NB4 (cell line): ENCODE measurements around the gene VAMP2.
A peak's percentile ranks its signal among the peaks of the same experiment; 100 is the strongest.

ENCODE experiments used
- DNase-seq: peaks from one replicate; pipeline ENCODE4 v3.0.0; 2010; ENCODE audit warnings: low read depth
- H3K4me3 ChIP-seq: one replicate; pipeline ENCODE4 v1.5.1; 2011; ENCODE audit warnings: mild to moderate bottlenecking, low read depth, low read length, moderate library complexity
- CTCF ChIP-seq: IDR thresholded peaks from one replicate; pipeline ENCODE4 v1.5.1; 2012; ENCODE audit warnings: low read depth, low read length
- MAX ChIP-seq: IDR thresholded peaks from 2 replicates; pipeline ENCODE4 v1.6.1; 2011; ENCODE audit warnings: low read depth, low read length
- MYC ChIP-seq: IDR thresholded peaks from 2 replicates; pipeline ENCODE4 v1.6.1; 2011; ENCODE audit warnings: low read depth, low read length
- POLR2A ChIP-seq: IDR thresholded peaks from 2 replicates; pipeline ENCODE4 v1.6.1; 2011; ENCODE audit warnings: mild to moderate bottlenecking; ENCODE audit not compliant: insufficient read length; ENCODE audit errors: extremely low read depth

The VAMP2 gene

DNA sequence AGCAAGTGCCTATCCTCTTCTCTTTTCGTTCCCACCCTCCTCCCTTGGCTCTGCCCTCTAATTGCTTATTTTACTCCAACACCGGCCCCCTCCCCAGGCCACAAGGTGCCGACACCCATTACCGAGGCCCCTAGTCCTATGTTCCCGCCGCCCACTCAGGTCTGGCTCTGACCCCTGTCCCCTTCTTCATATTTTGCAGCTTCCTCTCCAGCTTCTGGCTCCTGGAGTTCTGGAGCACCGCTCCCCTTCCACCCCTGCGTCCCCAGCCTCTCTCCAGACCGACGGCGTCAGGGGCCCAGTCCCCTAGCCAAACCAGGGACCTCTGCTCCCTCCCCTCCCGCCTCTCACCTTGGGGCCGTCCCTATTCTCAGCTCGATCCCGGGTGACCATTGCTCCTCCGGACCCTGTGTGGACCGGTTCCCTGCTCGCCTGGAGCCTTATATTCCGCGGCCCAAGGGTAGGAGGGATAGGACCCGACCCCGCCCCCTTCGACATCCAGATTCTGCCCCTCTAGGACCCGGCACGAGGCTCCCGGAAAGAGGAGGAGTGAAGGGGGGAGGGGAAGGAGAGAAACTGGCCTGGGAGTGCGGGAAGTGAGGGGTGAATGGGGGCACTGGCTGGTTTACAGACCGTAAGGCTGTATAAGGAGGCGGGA is 38.9 kb downstream of the VAMP2 start, which contains the start of gene HES7:
Gene HES7 (minus strand): TSS at position 412 of the 655 bp plus-strand sequence. CDS start 22 bp downstream, at position 390.
- TF ChIP-seq CTCF (no peak), POLR2A (no peak), MAX (no peak), MYC (no peak)
- no peak within 1 kb of the TSS for H3K4me3 ChIP-seq
- peak; percentile 14 for DNase-seq

- DNase-seq = peak; percentile 36
Measured at GRCh38 chr17:8122924-8123694, 39.6 kb downstream of the VAMP2 start.

DNA sequence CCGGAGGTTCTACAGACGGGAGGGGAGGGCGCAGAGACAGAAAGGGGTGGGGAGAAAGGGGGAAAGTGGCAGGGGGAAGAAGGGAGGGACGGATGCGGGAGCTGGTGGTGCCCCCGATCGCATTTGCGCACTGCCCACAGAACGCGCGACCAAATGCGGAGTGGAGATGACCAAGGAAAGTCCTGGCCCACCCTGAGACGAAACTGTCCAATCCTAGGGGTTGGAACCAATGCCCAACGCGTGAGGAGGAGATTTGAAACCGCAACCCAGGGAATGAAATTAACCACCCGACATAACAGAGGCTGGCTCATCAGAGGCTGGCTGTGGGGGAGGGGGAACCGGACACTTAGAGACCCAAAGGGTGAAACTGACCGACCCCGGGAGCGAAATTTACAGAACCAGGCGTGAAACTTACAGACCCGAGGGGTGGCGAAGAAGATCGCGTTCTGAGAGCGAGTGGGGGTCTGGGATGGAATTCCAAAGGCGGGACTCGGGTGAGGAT is 40.3 kb downstream of the VAMP2 start:
- DNase-seq = peak; percentile 28

More at GRCh38 chr17:8122924-8123694, 39.6 kb downstream of the VAMP2 start:
- H3K4me3 ChIP-seq = no peak overlapping the region
- TF ChIP-seq MYC (no peak), MAX (peak; percentile 61), POLR2A (no peak), CTCF (no peak)

GRCh38 chr17:8121681-8122421 is 40.9 kb downstream of the VAMP2 start:
- peak; percentile 83 for DNase-seq

More for the DNA sequence above, 40.3 kb downstream of the VAMP2 start:
- peak overlapping the region; percentile 16 for H3K4me3 ChIP-seq
- TF ChIP-seq MYC (no peak), CTCF (no peak), MAX (no peak), POLR2A (no peak)

More at GRCh38 chr17:8121681-8122421, 40.9 kb downstream of the VAMP2 start:
- peak overlapping the region; percentile 16 for H3K4me3 ChIP-seq
- TF ChIP-seq MAX = peak; percentile 5; the same call in 1 of the 2 replicates
- peak; percentile 36 for TF ChIP-seq CTCF
- no peak for TF ChIP-seq POLR2A
- 0 out of 2 replicates have a peak, but pooled peaks have one; percentile 30 for TF ChIP-seq MYC
